Liver (tissue), 3 donors: ENCODE measurements around the gene ZNF341.

Source experiments
- ATF3 ChIP-seq: IDR thresholded peaks from 2 replicates; pipeline ENCODE4 v1.6.1; 2016; ENCODE audit warnings: antibody characterized with exemption
- GABPA ChIP-seq, 2 donors: IDR thresholded peaks in 1 of 2; conservative IDR thresholded peaks in 1 of 2; 2 replicates each; pipeline ENCODE4 v1.6.1; 2016; ENCODE audit warnings: antibody characterized with exemption in 2 of 2, mild to moderate bottlenecking in 1 of 2, moderate library complexity in 1 of 2
- HNF4A ChIP-seq, 2 donors: conservative IDR thresholded peaks; 2 replicates each; pipeline ENCODE4 v1.6.1; 2016; ENCODE audit warnings: antibody characterized with exemption in 2 of 2, mild to moderate bottlenecking in 2 of 2
- HNF4G ChIP-seq: IDR thresholded peaks from 2 replicates; pipeline ENCODE4 v1.6.1; 2016; ENCODE audit warnings: antibody characterized with exemption
- JUND ChIP-seq, 2 donors: IDR thresholded peaks; 2 replicates each; pipeline ENCODE4 v1.6.1; 2016; ENCODE audit warnings: antibody characterized with exemption in 2 of 2
- MAX ChIP-seq: IDR thresholded peaks from 2 replicates; pipeline ENCODE4 v1.6.1; 2016; ENCODE audit warnings: antibody characterized with exemption
- NR2F2 ChIP-seq: IDR thresholded peaks from 2 replicates; pipeline ENCODE4 v1.6.1; 2016; ENCODE audit warnings: antibody characterized with exemption
- RAD21 ChIP-seq, 2 donors: IDR thresholded peaks; 2 replicates each; pipeline ENCODE4 v1.6.1; 2016; ENCODE audit warnings: antibody characterized with exemption in 2 of 2, mild to moderate bottlenecking in 2 of 2
- REST ChIP-seq: IDR thresholded peaks from 2 replicates; pipeline ENCODE4 v1.6.1; 2016; ENCODE audit warnings: antibody characterized with exemption, mild to moderate bottlenecking
- SP1 ChIP-seq: IDR thresholded peaks from 2 replicates; pipeline ENCODE4 v1.6.1; 2018; ENCODE audit warnings: antibody characterized with exemption, mild to moderate bottlenecking
- TAF1 ChIP-seq: conservative IDR thresholded peaks from 2 replicates; pipeline ENCODE4 v1.6.1; 2016; ENCODE audit warnings: antibody characterized with exemption, mild to moderate bottlenecking
- YY1 ChIP-seq: IDR thresholded peaks from 2 replicates; pipeline ENCODE4 v1.6.1; 2016; ENCODE audit warnings: antibody characterized with exemption, mild to moderate bottlenecking
- TF ChIP-seq, protein P1 (sequence below): fragments of 150-350 bp; IDR thresholded peaks from 2 replicates; pipeline ENCODE4 v1.5.1; 2017; ENCODE audit warnings: improper control_type of control experiment, low read depth, low read length; ENCODE audit not compliant: missing input control
- TF ChIP-seq, protein P2 (sequence below): IDR thresholded peaks from 2 replicates; pipeline ENCODE4 v1.6.1; 2016; ENCODE audit warnings: antibody characterized with exemption
- donor health status: healthy.
- donor health status: healthy.

- TF ChIP-seq, protein P1, sequence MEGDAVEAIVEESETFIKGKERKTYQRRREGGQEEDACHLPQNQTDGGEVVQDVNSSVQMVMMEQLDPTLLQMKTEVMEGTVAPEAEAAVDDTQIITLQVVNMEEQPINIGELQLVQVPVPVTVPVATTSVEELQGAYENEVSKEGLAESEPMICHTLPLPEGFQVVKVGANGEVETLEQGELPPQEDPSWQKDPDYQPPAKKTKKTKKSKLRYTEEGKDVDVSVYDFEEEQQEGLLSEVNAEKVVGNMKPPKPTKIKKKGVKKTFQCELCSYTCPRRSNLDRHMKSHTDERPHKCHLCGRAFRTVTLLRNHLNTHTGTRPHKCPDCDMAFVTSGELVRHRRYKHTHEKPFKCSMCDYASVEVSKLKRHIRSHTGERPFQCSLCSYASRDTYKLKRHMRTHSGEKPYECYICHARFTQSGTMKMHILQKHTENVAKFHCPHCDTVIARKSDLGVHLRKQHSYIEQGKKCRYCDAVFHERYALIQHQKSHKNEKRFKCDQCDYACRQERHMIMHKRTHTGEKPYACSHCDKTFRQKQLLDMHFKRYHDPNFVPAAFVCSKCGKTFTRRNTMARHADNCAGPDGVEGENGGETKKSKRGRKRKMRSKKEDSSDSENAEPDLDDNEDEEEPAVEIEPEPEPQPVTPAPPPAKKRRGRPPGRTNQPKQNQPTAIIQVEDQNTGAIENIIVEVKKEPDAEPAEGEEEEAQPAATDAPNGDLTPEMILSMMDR = no peak
- TF ChIP-seq REST (no peak), YY1 (no peak), MAX (no peak), TAF1 (no peak), RAD21 (IDR thresholded peaks at IDR 0.05) (no peak), HNF4A (conservative IDR thresholded peaks at IDR 0.05) (no peak), ATF3 (no peak), NR2F2 (no peak), JUND (IDR thresholded peaks at IDR 0.05) (no peak), SP1 (no peak), HNF4G (no peak), GABPA (IDR thresholded peaks at IDR 0.05 in 1 of 2, conservative IDR thresholded peaks at IDR 0.05 in 1 of 2) (no peak)
- TF ChIP-seq, protein P2, sequence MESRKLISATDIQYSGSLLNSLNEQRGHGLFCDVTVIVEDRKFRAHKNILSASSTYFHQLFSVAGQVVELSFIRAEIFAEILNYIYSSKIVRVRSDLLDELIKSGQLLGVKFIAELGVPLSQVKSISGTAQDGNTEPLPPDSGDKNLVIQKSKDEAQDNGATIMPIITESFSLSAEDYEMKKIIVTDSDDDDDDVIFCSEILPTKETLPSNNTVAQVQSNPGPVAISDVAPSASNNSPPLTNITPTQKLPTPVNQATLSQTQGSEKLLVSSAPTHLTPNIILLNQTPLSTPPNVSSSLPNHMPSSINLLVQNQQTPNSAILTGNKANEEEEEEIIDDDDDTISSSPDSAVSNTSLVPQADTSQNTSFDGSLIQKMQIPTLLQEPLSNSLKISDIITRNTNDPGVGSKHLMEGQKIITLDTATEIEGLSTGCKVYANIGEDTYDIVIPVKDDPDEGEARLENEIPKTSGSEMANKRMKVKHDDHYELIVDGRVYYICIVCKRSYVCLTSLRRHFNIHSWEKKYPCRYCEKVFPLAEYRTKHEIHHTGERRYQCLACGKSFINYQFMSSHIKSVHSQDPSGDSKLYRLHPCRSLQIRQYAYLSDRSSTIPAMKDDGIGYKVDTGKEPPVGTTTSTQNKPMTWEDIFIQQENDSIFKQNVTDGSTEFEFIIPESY = no peak
These were observed 95.3 kb downstream of the ZNF341 start for GRCh38 chr20:33827109-33827508.
